Omental fat pad (tissue), 4 donors: ENCODE results near the gene PYGO1. TPM values are rescaled to one million over a fixed set of nuclear protein-coding genes. Genes with fewer than 3 reads are reported as not detected.
A peak's percentile ranks its signal among the peaks of the same experiment; 100 is the strongest.

ENCODE experiments used
- ATAC-seq: fragments of 150-250 bp; one replicate; pipeline ENCODE4 v1.9.1; 2016; ENCODE audit warnings: mild to moderate bottlenecking, moderate library complexity; ENCODE audit not compliant: low FRiP score
- DNase-seq: peaks from one replicate; pipeline ENCODE4 v3.0.0-alpha.2; 2019; ENCODE audit warnings: low spot score
- CTCF ChIP-seq, 3 donors: fragments of 450-650 bp; IDR thresholded peaks; one replicate each; pipeline ENCODE4 v1.5.1; 2016 to 2017; ENCODE audit warnings: antibody characterized with exemption in 3 of 3, mild to moderate bottlenecking in 3 of 3, moderate library complexity in 2 of 3
- total RNA-seq, 4 donors: library from RNA; depleted of rRNA; stranded (reverse); fragments of >200 nt; gene quantifications; one replicate each; pipeline ENCODE4 v1.1.0, GENCODE V29; 2016

The PYGO1 gene
- 1 to 10 TPM; 4.7 to 8.6 (median 6.9) TPM for total RNA-seq

GRCh38 chr15:55588070-55588814 is at the start of gene PYGO1:
Gene PYGO1, minus strand, starts transcription at chr15:55588345. Its CDS starts 462 bp downstream, at chr15:55587883.
- DNase-seq = no peak
- no peak for TF ChIP-seq CTCF (IDR thresholded peaks at IDR 0.05)
- peak; percentile 89 for ATAC-seq

- ATAC-seq (no peak), DNase-seq (no peak)
- TF ChIP-seq CTCF (IDR thresholded peaks at IDR 0.05) = no peak
These were observed 48.9 kb upstream of the PYGO1 start for GRCh38 chr15:55637086-55637485.

- TF ChIP-seq CTCF (IDR thresholded peaks at IDR 0.05) = no peak
- DNase-seq = no peak
- no peak for ATAC-seq
These were observed 45.6 kb upstream of the PYGO1 start for GRCh38 chr15:55633731-55634130.

GRCh38 chr15:55632434-55632833 is 44.3 kb upstream of the PYGO1 start:
- TF ChIP-seq CTCF (IDR thresholded peaks at IDR 0.05) = no peak
- ATAC-seq (no peak), DNase-seq (no peak)

- ATAC-seq = no peak
- no peak for TF ChIP-seq CTCF (IDR thresholded peaks at IDR 0.05)
- DNase-seq = no peak
These were observed 42.7 kb upstream of the PYGO1 start for GRCh38 chr15:55630858-55631257.

- ATAC-seq (no peak), DNase-seq (no peak)
- no peak for TF ChIP-seq CTCF (IDR thresholded peaks at IDR 0.05)
These were observed 40.2 kb upstream of the PYGO1 start for GRCh38 chr15:55628369-55628730.

GRCh38 chr15:55627730-55628368 is 39.7 kb upstream of the PYGO1 start:
- no peak for DNase-seq
- ATAC-seq = peak; percentile 93
- no peak for TF ChIP-seq CTCF (IDR thresholded peaks at IDR 0.05)
